HL-60 (cell line): ENCODE results near the gene PSAT1.

Experiments
- GABPA ChIP-seq: IDR thresholded peaks from 2 replicates; pipeline ENCODE4 v1.6.1; 2012; ENCODE audit warnings: low read depth
- POLR2AphosphoS5 ChIP-seq: IDR thresholded peaks from 2 replicates; pipeline ENCODE4 v1.6.1; 2012; ENCODE audit warnings: low read depth
- SPI1 ChIP-seq: IDR thresholded peaks from 2 replicates; pipeline ENCODE4 v1.6.1; 2012; ENCODE audit warnings: low read depth, mild to moderate bottlenecking, borderline replicate concordance
- TF ChIP-seq, protein P1 (sequence below): IDR thresholded peaks from one replicate; pipeline ENCODE4 v1.5.1; 2011; ENCODE audit warnings: low read length, control low read depth, inconsistent platforms; ENCODE audit not compliant: insufficient read depth
- TF ChIP-seq, protein P2 (sequence below): IDR thresholded peaks from 2 replicates; pipeline ENCODE4 v1.6.1; 2012; ENCODE audit warnings: low read depth; ENCODE audit not compliant: insufficient replicate concordance

DNA sequence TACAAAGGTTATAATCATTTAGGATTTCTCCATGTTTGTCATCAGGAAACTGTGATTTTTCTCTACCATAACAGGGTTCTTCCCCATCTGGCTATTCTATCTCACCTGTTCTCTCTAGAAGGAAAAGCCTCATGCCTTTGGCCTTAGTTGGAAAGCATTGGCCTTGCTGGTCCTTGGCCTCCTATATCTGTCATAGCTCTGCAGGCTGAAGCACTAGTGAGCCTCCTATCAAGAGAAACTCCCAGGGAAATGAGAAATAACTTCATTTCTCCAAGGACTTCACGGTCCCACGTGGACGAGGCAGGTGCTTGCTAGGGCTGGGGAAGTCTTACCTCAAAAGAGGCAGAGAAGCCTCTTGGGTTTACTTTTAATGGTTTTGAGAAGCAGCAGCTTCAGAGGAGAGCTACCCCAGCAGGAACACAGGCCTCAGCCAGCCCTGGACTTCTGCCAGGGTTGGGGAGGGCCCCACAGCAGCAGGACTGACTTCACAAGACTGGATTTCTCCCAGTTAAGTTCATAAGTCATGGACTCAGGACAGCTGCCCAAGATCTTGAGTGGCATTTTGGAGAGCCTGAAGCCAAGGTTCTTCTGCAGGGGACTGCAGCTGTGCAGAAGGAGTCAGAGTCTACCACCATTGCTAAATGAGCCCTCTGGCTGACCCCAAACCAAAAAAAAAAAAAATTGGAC lies 15.8 kb upstream of the PSAT1 start:
- TF ChIP-seq, protein P1, sequence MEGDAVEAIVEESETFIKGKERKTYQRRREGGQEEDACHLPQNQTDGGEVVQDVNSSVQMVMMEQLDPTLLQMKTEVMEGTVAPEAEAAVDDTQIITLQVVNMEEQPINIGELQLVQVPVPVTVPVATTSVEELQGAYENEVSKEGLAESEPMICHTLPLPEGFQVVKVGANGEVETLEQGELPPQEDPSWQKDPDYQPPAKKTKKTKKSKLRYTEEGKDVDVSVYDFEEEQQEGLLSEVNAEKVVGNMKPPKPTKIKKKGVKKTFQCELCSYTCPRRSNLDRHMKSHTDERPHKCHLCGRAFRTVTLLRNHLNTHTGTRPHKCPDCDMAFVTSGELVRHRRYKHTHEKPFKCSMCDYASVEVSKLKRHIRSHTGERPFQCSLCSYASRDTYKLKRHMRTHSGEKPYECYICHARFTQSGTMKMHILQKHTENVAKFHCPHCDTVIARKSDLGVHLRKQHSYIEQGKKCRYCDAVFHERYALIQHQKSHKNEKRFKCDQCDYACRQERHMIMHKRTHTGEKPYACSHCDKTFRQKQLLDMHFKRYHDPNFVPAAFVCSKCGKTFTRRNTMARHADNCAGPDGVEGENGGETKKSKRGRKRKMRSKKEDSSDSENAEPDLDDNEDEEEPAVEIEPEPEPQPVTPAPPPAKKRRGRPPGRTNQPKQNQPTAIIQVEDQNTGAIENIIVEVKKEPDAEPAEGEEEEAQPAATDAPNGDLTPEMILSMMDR, result no peak
- TF ChIP-seq, protein P2, sequence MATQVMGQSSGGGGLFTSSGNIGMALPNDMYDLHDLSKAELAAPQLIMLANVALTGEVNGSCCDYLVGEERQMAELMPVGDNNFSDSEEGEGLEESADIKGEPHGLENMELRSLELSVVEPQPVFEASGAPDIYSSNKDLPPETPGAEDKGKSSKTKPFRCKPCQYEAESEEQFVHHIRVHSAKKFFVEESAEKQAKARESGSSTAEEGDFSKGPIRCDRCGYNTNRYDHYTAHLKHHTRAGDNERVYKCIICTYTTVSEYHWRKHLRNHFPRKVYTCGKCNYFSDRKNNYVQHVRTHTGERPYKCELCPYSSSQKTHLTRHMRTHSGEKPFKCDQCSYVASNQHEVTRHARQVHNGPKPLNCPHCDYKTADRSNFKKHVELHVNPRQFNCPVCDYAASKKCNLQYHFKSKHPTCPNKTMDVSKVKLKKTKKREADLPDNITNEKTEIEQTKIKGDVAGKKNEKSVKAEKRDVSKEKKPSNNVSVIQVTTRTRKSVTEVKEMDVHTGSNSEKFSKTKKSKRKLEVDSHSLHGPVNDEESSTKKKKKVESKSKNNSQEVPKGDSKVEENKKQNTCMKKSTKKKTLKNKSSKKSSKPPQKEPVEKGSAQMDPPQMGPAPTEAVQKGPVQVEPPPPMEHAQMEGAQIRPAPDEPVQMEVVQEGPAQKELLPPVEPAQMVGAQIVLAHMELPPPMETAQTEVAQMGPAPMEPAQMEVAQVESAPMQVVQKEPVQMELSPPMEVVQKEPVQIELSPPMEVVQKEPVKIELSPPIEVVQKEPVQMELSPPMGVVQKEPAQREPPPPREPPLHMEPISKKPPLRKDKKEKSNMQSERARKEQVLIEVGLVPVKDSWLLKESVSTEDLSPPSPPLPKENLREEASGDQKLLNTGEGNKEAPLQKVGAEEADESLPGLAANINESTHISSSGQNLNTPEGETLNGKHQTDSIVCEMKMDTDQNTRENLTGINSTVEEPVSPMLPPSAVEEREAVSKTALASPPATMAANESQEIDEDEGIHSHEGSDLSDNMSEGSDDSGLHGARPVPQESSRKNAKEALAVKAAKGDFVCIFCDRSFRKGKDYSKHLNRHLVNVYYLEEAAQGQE, result no peak
- TF ChIP-seq POLR2AphosphoS5, result no peak
- no peak for TF ChIP-seq GABPA
- no peak for TF ChIP-seq SPI1
